B cell (primary cell): Measurements from ENCODE around the gene ATG16L1.

Source experiments
- CTCF ChIP-seq: fragments of 200-600 bp; IDR thresholded peaks from one replicate; pipeline ENCODE4 v1.8.0; 2022; ENCODE audit warnings: antibody characterized with exemption, mild to moderate bottlenecking
- EZH2 ChIP-seq: IDR thresholded peaks from 2 replicates; pipeline ENCODE4 v1.6.1; 2012; ENCODE audit warnings: borderline replicate concordance, low read depth, mild to moderate bottlenecking, moderate library complexity, low read length; ENCODE audit not compliant: insufficient read depth, poor library complexity, severe bottlenecking

- TF ChIP-seq CTCF, result no peak
- TF ChIP-seq EZH2, result no peak
Observed at GRCh38 chr2:233261819-233262555, 10.5 kb downstream of the ATG16L1 start.
